ENCODE measurements around the gene DNER.
"Not testable (repeated sequence)": the region's sequence is repeated elsewhere in the genome, so short reads cannot be mapped to it uniquely, and the experiment has no call there.

Gene DNER

GRCh38 chr2:229714080-229714735, at the start of gene DNER:
DNER (minus strand) TSS chr2:229714555; CDS start chr2:229714423, 132 bp downstream.
- H3K27ac Mint-ChIP-seq, result no peak within 1 kb of the TSS
- peak within 1 kb of the TSS; percentile 56 for H3K4me3 Mint-ChIP-seq
- no peaks in the 10 kb centered on the region for H3K9me3 Mint-ChIP-seq
- H3K4me1 Mint-ChIP-seq (ENCODE audit: low read depth), result peaks cover 7% of the 10 kb centered on the region
- H3K36me3 Mint-ChIP-seq (ENCODE audit: low read depth), result no peaks in the 10 kb centered on the region
- peaks cover 81% of the 10 kb centered on the region for H3K27me3 Mint-ChIP-seq

DNA sequence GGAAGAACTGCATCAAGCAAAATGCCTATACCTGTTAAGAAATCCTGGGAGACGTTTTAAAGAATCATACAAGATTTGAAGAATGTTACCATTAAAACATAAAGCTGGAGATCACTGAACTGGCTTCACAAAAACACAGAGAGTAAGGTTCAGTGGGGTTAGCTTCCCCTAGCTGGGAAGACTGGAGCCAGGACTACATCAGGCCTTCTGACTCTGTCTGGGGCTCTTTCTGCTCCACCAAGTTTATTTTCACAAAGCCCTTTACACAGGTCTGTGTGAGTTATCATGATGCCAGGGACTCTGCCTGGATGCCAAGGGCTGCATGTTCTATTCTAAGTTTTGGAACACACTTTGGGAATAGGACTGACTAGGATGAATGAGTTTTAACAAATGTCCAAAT, 47.3 kb upstream of the DNER start:
- Mint-ChIP-seq H3K4me3 (no peak overlapping the region), H3K4me1 (ENCODE audit: low read depth) (no peaks in the 10 kb centered on the region), H3K36me3 (ENCODE audit: low read depth) (peaks cover 35% of the 10 kb centered on the region), H3K27me3 (no peaks in the 10 kb centered on the region), H3K9me3 (no peaks in the 10 kb centered on the region), H3K27ac (no peak overlapping the region)

DNA sequence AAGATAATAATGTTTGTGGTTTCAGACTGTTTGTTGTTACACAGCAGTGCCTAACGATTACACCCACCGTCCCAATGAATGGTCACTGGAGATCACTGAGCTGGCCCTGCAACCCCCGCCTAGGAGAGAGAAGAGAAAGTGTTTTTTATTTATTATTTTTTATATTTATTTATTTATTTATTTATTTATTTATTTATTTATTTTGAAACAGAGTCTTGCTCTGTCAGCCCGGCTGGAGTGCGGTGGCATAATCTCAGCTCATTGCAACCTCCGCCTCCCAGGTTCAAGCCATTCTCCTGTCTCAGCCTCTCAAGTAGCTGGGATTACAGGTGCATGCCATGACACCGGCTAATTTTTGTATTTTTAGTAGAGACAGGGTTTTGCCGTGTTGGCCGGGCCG, 43.1 kb upstream of the DNER start:
- H3K4me3 Mint-ChIP-seq; H3K9me3 Mint-ChIP-seq; H3K27ac Mint-ChIP-seq; H3K27me3 Mint-ChIP-seq; H3K4me1 Mint-ChIP-seq (ENCODE audit: low read depth); H3K36me3 Mint-ChIP-seq (ENCODE audit: low read depth): not testable (repeated sequence)

GRCh38 chr2:229752970-229753729, 38.8 kb upstream of the DNER start:
- Mint-ChIP-seq H3K4me3 (no peak overlapping the region), H3K27me3 (no peaks in the 10 kb centered on the region), H3K27ac (no peak overlapping the region), H3K9me3 (no peaks in the 10 kb centered on the region), H3K36me3 (ENCODE audit: low read depth) (no peaks in the 10 kb centered on the region), H3K4me1 (ENCODE audit: low read depth) (no peaks in the 10 kb centered on the region)

DNA sequence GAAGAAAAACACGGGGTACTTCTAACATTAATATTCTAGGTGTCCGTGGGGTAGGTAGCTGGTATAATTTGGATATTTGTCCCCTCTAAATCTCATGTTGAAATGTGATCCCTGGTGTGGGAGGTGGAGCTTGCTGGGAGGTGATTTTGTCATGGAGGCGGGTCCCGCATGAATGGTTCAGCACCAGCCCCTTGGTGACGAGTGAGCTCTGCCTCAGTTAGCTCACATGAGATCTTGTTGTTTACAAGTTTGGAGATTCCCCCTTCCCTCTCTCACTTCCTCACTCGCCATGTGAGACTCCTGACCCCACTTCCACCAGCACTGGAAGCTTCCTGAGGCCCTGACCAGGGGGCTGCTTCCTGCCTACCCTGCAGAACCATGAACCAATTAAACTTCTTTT, 35.4 kb upstream of the DNER start:
- no peaks in the 10 kb centered on the region for H3K36me3 Mint-ChIP-seq (ENCODE audit: low read depth)
- no peaks in the 10 kb centered on the region for H3K9me3 Mint-ChIP-seq
- no peak overlapping the region for H3K4me3 Mint-ChIP-seq
- no peak overlapping the region for H3K27ac Mint-ChIP-seq
- no peaks in the 10 kb centered on the region for H3K27me3 Mint-ChIP-seq
- H3K4me1 Mint-ChIP-seq (ENCODE audit: low read depth), result no peaks in the 10 kb centered on the region

DNA sequence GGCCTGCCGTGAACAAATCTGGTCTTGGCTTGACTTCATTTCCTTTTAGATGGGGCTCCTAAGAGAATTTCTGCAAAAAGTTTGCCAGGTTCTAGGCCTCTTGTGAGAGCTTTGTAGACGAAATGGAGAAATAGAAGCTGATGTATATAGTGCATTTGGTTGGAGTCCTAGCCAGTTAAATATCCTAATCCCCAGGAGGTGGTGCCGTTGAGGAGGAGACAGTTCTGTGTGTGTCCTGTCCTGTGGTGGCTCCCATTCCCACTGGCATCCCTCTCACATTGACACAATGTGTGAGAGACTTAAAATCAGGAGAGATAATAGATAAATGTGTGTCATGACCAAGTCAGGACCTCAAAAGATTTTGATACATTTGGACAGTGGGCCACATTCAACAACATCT, 34.6 kb upstream of the DNER start:
- no peaks in the 10 kb centered on the region for H3K4me1 Mint-ChIP-seq (ENCODE audit: low read depth)
- H3K4me3 Mint-ChIP-seq, result no peak overlapping the region
- no peaks in the 10 kb centered on the region for H3K27me3 Mint-ChIP-seq
- no peak overlapping the region for H3K27ac Mint-ChIP-seq
- no peaks in the 10 kb centered on the region for H3K9me3 Mint-ChIP-seq
- H3K36me3 Mint-ChIP-seq (ENCODE audit: low read depth), result no peaks in the 10 kb centered on the region

DNA sequence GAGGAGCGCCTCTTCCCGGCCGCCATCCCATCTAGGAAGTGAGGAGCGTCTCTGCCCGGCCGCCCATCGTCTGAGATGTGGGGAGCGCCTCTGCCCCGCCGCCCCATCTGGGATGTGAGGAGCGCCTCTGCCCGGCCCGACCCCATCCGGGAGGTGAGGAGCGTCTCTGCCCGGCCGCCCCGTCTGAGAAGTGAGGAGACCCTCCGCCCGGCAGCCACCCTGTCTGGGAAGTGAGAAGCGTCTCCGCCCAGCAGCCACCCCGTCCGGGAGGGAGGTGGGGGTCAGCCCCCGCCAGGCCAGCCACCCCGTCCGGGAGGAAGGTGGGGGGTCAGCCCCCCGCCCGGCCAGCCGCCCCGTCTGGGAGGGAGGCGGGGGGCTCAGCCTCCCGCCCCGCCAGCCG, 28.3 kb upstream of the DNER start:
- peaks cover 14% of the 10 kb centered on the region for H3K9me3 Mint-ChIP-seq
- H3K27ac Mint-ChIP-seq; H3K4me1 Mint-ChIP-seq (ENCODE audit: low read depth); H3K27me3 Mint-ChIP-seq; H3K36me3 Mint-ChIP-seq (ENCODE audit: low read depth); H3K4me3 Mint-ChIP-seq: not testable (repeated sequence)

DNA sequence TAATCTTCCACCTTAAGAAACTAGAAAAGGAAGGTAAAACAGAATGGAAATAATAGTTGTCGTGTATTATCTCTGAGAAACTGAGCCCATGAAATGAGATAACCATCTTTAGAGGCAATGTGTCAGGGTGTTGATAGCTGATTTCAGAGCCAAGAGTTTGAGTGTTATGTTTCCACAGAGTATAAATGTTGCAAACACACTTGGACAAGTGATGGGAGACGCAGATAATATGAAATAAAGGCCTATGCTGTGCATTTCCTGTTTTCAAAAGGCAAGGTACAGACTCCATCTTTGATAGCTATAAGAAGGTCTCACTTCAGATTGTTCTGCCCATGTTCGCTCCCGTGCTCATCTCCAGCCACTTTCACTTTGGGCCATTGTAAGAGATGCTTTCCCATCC, 25.9 kb upstream of the DNER start:
- H3K4me3 Mint-ChIP-seq, result no peak overlapping the region
- H3K27ac Mint-ChIP-seq, result no peak overlapping the region
- peaks cover 20% of the 10 kb centered on the region for H3K9me3 Mint-ChIP-seq
- no peaks in the 10 kb centered on the region for H3K27me3 Mint-ChIP-seq
- no peaks in the 10 kb centered on the region for H3K4me1 Mint-ChIP-seq (ENCODE audit: low read depth)
- H3K36me3 Mint-ChIP-seq (ENCODE audit: low read depth), result peaks cover 8% of the 10 kb centered on the region

DNA sequence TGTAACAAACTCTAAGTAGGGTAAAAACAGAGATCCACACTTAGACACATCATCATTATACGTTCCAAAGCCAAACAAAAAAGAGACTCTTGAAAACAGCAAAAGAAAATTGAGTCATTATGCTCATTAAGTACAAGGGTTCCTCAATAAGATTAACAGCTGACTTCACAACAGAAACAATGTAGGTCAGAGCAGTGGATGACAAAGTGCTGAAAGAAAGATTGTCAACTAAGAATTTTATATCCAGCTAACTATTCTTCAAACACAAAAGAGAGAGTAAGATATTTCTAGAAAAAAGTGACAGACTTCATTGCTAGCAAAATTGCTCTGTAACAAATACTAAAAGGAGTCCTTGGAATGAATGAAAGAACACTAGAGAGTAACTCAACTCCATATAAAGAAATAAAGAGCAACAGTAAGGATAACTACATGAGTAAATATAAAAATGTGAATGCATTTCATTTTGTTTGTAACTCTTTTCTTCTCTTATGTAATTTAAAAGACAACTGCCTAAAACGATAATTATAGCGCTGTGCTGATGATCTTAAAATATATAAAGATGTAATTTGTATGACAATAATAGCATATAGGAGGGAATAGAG, 23.8 kb upstream of the DNER start:
- Mint-ChIP-seq H3K9me3 (peaks cover 20% of the 10 kb centered on the region), H3K4me3 (no peak overlapping the region), H3K4me1 (ENCODE audit: low read depth) (no peaks in the 10 kb centered on the region), H3K27ac (no peak overlapping the region), H3K27me3 (no peaks in the 10 kb centered on the region), H3K36me3 (ENCODE audit: low read depth) (peaks cover 8% of the 10 kb centered on the region)

DNA sequence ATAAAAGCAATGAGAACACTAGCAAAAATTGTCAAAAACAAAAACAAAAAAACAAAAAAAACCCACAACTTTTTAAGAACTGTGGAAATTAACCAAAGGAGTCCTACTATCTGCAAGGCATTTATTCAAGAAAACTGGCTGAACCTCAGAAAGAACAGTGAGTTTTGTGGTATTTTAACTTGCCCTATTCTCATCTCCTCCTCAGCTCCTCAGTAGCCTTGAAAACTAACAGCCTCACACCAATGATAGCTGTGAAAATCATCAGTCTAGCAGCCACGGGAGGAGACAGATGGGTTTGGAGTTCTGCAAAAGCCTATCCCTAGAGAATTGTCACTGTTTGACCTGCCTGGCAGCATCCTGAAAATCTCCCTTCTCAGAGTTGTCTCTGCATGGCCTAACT, 20.1 kb upstream of the DNER start:
- no peak overlapping the region for H3K4me3 Mint-ChIP-seq
- peaks cover 20% of the 10 kb centered on the region for H3K9me3 Mint-ChIP-seq
- H3K4me1 Mint-ChIP-seq (ENCODE audit: low read depth), result no peaks in the 10 kb centered on the region
- peaks cover 8% of the 10 kb centered on the region for H3K36me3 Mint-ChIP-seq (ENCODE audit: low read depth)
- peaks cover 4% of the 10 kb centered on the region for H3K27me3 Mint-ChIP-seq
- no peak overlapping the region for H3K27ac Mint-ChIP-seq

GRCh38 chr2:229733611-229734245, 19.4 kb upstream of the DNER start:
- H3K9me3 Mint-ChIP-seq, result peaks cover 15% of the 10 kb centered on the region
- H3K4me3 Mint-ChIP-seq, result no peak overlapping the region
- no peaks in the 10 kb centered on the region for H3K4me1 Mint-ChIP-seq (ENCODE audit: low read depth)
- peaks cover 8% of the 10 kb centered on the region for H3K36me3 Mint-ChIP-seq (ENCODE audit: low read depth)
- no peak overlapping the region for H3K27ac Mint-ChIP-seq
- H3K27me3 Mint-ChIP-seq, result peaks cover 4% of the 10 kb centered on the region

- H3K36me3 Mint-ChIP-seq (ENCODE audit: low read depth), result peaks cover 4% of the 10 kb centered on the region
- H3K27me3 Mint-ChIP-seq, result peaks cover 4% of the 10 kb centered on the region
- H3K27ac Mint-ChIP-seq, result no peak overlapping the region
- no peak overlapping the region for H3K4me3 Mint-ChIP-seq
- no peaks in the 10 kb centered on the region for H3K4me1 Mint-ChIP-seq (ENCODE audit: low read depth)
- H3K9me3 Mint-ChIP-seq, result peaks cover 8% of the 10 kb centered on the region
Observed at GRCh38 chr2:229732897-229733296, 18.5 kb upstream of the DNER start.

GRCh38 chr2:229731916-229732315, 17.6 kb upstream of the DNER start:
- no peaks in the 10 kb centered on the region for H3K4me1 Mint-ChIP-seq (ENCODE audit: low read depth)
- no peaks in the 10 kb centered on the region for H3K36me3 Mint-ChIP-seq (ENCODE audit: low read depth)
- peaks cover 2% of the 10 kb centered on the region for H3K9me3 Mint-ChIP-seq
- no peak overlapping the region for H3K4me3 Mint-ChIP-seq
- H3K27me3 Mint-ChIP-seq, result peaks cover 4% of the 10 kb centered on the region
- H3K27ac Mint-ChIP-seq, result no peak overlapping the region

- no peak overlapping the region for H3K4me3 Mint-ChIP-seq
- no peak overlapping the region for H3K27ac Mint-ChIP-seq
- H3K4me1 Mint-ChIP-seq (ENCODE audit: low read depth), result no peaks in the 10 kb centered on the region
- peaks cover 4% of the 10 kb centered on the region for H3K27me3 Mint-ChIP-seq
- no peaks in the 10 kb centered on the region for H3K9me3 Mint-ChIP-seq
- H3K36me3 Mint-ChIP-seq (ENCODE audit: low read depth), result no peaks in the 10 kb centered on the region
Observed at GRCh38 chr2:229731363-229731762, 17.0 kb upstream of the DNER start.

- Mint-ChIP-seq H3K27me3 (peaks cover 7% of the 10 kb centered on the region), H3K4me1 (ENCODE audit: low read depth) (no peaks in the 10 kb centered on the region), H3K4me3 (no peak overlapping the region), H3K36me3 (ENCODE audit: low read depth) (no peaks in the 10 kb centered on the region), H3K9me3 (no peaks in the 10 kb centered on the region), H3K27ac (no peak overlapping the region)
Observed at GRCh38 chr2:229728370-229728769, 14.0 kb upstream of the DNER start.
